ENCODE measurements around the gene NOM1.

- TF ChIP-seq CTCF (IDR thresholded peaks at IDR 0.05) = no peak
- no peak for TF ChIP-seq TCF7L2 (IDR thresholded peaks at IDR 0.05; ENCODE audit: low read depth, low read length)
- TF ChIP-seq REST (IDR thresholded peaks at IDR 0.05; ENCODE audit: insufficient read depth in 1 of 2, low read depth in 2 of 2, low read length in 1 of 2) = no peak
Observed at GRCh38 chr7:157011333-157012112, 62.0 kb downstream of the NOM1 start.

All from Panc1 (cell line).